HG02938 (cell line): Measurements from ENCODE around the gene PBRM1.
"Not testable (repeated sequence)": the region's sequence is repeated elsewhere in the genome, so short reads cannot be mapped to it uniquely, and the experiment has no call there.

Experiments
- ATAC-seq: cut with Tn5 transposase; IDR thresholded peaks from one replicate; pipeline ENCODE4 v1.9.1; 2021; ENCODE audit warnings: mild to moderate bottlenecking, moderate library complexity; ENCODE audit not compliant: unreplicated experiment

PBRM1 gene

GRCh38 chr3:52704611-52705437 is 19.1 kb upstream of the PBRM1 start:
- peak; percentile 2 for ATAC-seq

- ATAC-seq, result no peak
Observed at GRCh38 chr3:52703341-52703740, 17.6 kb upstream of the PBRM1 start.

- ATAC-seq, result no peak
Observed at GRCh38 chr3:52697632-52697965, 11.9 kb upstream of the PBRM1 start.

DNA sequence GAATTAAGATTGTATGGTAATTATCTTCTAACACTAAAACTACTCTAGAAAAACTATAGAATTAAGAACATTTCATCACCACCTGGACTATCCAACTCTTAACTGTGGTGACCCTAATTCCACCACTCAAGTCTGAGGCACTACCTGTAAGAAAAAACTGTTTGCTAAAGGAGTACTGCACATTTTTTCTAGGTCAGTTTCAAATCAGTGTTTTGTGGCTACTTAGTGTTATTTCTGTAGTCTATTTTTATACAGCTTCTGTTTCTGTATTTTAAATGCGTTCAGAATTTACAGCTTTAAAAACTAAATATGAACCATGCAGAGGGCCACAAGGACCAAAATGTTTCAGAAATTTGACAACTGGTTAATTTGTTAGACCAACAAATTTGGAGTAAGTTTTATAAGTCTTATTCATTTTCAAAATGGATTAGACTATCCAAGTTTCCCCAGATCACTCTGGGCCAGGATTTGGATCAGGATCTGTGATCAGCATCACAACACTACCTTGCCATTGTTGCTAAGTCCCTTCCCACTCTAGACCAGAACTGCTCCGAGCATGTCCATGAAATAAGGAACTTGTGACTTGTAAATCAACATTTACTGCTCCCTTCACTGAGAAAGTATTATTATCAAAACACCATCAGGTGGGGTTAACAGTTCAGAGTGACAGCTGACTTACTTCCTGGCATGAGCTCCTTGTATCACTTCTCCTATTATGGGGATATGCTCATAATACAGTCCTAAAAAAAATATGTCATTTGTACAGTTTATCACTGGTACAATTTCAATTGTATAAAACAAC is 11.3 kb upstream of the PBRM1 start:
- no peak for ATAC-seq

DNA sequence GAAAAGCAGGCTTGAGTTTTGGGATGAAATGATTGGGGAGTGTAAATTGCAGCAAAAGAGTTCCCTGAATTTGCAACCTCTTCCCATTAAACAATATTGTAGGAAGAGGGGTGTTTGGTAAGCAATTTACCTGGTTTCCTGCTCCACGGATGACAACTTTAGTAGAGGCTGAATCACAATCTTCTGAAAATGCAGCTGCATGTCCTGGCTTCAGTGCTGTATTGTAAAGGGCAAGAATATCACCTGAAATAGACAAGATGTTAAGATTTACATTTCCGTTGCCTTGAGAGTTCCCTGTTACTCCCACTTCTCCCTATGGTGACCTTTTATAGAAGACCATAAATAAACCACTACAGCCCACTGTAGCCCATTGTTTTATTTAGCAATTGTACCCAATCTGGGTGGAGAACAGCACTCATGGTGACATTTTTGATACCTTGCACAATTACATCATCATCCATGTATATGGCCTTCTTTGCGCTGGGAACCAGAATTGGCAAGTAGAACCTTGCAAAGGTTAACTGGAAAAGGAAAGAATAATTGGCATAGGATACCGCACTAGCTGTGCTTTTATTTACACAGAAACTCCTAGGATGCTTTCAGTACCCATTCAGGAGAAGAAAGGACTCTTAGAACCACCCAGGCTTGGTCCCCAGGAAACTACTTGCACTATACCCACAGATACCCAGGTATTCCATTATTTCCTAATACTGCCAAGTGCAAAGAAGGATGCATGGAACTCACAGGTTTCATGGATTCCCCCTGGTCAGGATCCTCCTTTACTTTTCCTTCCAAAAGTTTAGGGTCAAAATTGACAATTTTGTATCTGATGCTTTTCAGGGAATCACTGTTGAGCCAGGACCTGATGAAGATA is 10.3 kb upstream of the PBRM1 start:
- ATAC-seq, result no peak

DNA sequence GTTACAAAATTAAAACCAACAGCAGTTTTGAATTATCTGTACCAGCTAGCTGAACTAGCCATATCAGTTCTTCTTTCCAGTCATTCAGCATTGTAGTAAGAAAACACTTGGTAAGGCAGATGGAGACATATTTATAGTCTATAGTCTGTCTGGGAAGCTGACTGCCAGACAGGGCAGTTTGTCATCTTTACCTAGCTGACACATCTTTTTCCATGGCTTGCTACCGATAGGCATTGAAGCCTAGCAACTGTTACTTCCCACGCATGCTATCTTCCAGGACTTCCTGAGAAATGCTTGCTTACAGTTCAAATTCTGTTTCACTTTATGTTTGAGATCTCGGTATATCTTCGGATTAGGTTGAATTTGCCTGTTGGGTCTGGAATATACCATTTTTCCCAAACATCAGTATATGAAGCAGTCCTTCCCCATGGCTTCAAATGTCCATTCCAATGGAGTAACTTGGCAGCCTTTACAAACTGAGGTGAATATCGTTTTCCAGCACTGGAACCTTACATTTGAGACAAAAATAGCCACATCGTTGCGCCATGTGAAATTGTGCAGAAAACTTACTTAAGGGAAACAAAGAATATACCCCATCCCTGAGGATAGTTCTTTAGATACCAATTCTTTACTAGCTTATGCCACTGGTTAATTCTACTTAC is 8.9 kb upstream of the PBRM1 start:
- no peak for ATAC-seq

DNA sequence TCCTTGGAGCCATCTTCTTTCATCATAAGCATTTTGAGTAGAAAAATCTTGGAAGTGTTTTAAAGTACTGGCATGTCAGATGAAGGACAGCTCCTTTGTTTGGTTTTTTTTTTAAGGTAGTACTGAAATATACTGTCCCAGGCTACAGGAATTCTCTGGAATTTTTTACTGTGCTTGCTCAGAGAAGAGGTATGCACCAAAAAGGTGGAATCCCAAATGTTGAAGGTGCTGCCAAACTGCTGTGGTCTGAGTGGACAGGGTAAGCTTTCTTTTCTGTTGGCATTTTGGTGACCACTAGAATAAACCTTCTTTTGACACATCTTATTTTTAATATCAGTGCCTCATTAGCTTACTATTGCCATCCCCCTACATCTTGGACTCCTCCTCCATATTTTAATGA is 7.4 kb upstream of the PBRM1 start:
- no peak for ATAC-seq

DNA sequence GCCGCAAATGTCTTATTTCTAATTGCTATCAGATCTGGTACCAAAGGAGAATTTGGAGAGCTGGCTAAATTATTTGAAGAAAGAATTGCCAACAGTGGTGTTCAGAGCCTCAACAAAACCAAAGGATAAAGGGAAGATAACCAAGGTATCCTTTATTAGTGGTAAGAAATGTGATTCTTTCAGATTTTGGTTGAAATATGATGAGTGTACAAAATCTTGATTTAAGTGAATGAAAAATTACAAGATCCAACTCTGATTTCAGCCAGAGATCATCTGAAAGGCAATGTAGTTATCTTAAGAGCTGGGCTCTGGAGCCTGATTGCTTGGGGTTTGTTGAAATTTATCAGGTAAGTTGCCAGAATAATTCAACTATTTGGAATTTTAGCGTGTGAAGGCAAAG is 4.8 kb upstream of the PBRM1 start:
- ATAC-seq, result no peak

- no peak for ATAC-seq
Observed at GRCh38 chr3:52689151-52689550, 3.4 kb upstream of the PBRM1 start.

DNA sequence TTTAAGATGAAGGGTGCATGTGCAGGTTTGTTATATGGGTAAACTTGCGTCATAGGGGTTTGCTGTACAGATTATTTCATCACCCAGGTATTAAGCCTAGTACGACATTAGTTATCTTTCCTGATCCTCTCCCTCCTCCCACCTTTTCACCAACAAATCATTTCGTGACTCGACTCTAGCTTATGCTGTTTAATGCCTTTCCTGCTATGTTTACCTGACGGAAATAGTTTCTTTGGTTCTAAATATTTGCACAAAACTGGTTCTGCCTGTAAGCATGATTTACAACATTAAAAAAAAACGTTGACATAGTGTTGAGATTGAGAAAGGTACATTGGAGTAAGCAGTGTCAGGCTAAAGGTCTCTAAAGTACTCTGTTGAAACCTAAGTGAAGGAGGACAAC is 2.6 kb upstream of the PBRM1 start:
- ATAC-seq, result no peak

GRCh38 chr3:52685285-52685708 is 416 bp downstream of the PBRM1 start:
- ATAC-seq, result peak; percentile 57

GRCh38 chr3:52684184-52684583 is 1.5 kb downstream of the PBRM1 start:
- ATAC-seq, result no peak

DNA sequence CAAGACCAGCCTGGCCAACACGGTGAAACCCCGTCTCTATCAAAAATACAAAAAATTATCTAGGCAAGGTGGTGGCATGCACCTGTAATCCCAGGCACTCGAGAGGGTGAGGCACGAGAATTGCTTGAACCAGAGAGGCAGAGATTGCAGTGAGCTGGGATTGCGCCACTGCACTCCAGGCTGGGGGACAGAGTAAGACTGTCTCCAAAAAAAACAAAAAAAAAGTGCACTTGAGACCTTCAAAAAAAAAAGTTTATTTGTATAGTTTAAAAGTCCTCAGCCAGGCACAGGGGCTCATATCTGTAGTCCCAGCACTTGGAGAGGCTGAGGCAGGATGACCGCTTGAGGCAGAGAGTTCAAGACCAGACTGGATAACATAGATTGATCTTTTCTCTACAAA is 2.1 kb downstream of the PBRM1 start:
- ATAC-seq, result no peak

DNA sequence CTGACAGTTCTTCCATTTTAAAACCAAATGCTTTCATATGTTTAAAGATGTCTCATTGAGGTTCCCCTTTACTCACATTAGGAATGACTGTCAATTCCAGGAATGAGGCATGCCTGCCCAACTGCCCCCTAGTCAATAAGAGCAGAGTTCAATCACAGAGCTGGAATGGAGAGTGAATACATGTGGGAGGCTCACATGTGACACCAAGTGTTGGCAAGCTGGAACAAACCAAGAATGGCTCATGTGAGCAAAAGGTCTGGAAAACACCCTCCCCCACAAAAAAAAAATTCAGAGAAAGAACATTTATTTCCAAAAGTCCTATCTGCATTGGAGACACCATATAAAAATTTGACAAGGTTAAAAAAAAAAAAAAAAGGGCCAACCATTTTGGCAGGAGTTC is 3.7 kb downstream of the PBRM1 start:
- no peak for ATAC-seq

GRCh38 chr3:52681596-52681995 is 4.1 kb downstream of the PBRM1 start:
- no peak for ATAC-seq

DNA sequence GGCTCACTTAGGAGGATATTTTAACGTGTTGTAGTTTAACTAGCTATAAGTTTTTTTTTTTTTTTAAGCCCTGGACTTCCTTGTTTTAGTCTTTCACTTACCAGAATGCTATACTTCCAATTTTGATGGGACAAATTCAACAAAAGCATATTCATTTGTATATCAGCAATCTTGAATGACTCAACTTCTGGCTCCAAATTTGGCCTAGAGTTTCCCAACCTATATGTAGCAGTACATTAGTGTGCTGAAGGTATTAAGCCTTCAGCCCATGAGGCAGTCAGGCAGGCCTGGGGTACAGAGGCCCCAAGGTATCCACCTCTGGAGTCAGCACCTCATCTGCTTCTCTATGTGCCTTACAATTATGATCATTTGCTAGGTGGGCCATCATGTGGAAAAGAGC is 5.9 kb downstream of the PBRM1 start:
- no peak for ATAC-seq

- ATAC-seq, result no peak
Observed at GRCh38 chr3:52679199-52679538, 6.5 kb downstream of the PBRM1 start.

- no peak for ATAC-seq
Observed at GRCh38 chr3:52678265-52679198, 7.2 kb downstream of the PBRM1 start.

GRCh38 chr3:52676201-52676600 is 9.5 kb downstream of the PBRM1 start:
- ATAC-seq, result not testable (repeated sequence)

DNA sequence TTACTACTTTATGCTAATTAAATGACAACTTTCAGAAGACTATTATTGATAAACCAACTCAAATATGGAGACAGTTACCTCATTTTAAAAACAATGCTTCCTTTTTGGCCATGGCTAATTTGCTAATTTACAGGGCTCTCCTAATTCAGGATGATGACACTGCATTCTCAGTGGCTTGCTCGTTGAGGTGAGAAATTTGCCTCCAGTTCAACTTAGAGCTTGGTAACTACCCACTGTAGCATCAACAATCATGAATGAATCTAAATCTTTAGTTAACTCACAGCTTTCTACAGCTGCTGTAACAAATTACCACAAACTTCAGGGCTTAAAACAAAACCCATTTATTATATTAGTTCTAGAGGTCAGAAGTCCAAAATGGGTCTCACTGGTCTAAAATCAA is 14.0 kb downstream of the PBRM1 start:
- no peak for ATAC-seq
